ENCODE data around the gene DNMT3L.

DNMT3L gene

DNA sequence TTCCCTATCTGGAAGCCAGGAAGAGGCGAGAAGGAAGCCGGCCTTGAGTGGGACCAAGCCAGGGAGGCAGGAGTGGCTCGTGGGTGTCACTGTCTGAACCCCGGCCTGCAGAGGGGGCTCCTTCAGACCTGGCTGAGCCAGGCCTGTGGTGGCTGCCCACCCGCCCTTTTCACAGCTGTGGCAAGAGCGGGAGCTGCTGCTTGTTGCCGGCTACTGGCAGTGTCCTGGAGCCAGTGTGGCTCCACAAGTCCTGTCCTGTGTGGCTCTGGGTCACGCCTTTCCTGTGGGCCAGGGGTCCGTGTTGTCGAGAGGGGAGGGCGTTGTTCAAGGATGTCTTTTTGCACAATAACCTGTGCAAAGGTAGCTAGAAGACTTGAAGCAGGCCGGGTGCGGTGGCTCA lies 39.4 kb upstream of the DNMT3L start:
- H3K36me3 ChIP-seq (ENCODE audit: control insufficient read depth, insufficient read depth, low read length) = no peaks in the 10 kb centered on the region
- peaks cover 8% of the 10 kb centered on the region for H3K4me1 ChIP-seq (ENCODE audit: control insufficient read depth, insufficient read depth, low read length, poor library complexity, severe bottlenecking)
- 87 to 93% methylated on average over 11 to 12 of the region's 13 CpGs for WGBS, 2 experiments (ENCODE audit: insufficient coverage in 2 of 2)
- H3K4me3 ChIP-seq (ENCODE audit: extremely low read depth, insufficient read depth, low read length, poor library complexity, severe bottlenecking) = peak overlapping the region; percentile 69
- no peak overlapping the region for H3K27ac ChIP-seq (ENCODE audit: low read depth, low read length, severe bottlenecking)
- no peaks in the 10 kb centered on the region for H3K9me3 ChIP-seq (ENCODE audit: control insufficient read depth, low read length)

DNA sequence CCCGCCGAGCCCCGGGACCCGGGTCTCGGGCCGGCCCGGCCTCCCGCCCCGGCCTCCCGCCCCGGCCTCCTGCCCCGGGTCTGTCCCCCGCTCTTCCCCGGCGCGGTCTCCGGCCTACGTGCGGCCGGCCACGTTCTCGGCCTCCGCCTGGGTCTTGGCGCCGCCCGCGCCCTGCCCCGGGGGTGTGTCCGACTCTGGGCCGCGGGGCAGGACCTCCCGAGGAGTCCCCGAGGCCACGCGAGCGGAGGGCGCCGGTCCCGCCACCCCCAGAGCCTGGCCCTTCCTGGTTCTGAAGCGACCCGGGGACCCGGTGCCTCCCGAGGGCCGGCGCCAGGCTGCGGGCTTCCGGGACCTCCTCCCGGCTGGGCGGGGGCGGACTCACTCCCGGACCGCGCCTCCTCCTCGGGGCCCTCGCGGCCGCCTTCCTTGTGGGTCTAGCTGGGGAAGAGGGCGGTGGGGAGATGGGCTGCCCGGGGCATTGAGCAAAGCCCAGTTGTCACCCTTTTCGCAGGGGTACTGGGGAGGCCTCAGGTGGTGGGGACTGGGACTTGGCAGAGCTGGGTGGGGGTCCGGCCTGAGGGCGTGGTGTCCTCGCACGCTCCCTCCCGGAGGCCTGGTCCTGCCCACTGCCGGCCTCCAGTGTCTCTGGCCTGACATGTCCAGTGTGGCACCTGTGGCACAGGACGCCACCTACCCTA lies 38.7 kb upstream of the DNMT3L start:
- 0 to 1% methylated on average over 45 to 53 of the region's 67 CpGs for WGBS, 2 experiments (ENCODE audit: insufficient coverage in 2 of 2)
- no peaks in the 10 kb centered on the region for H3K9me3 ChIP-seq (ENCODE audit: control insufficient read depth, low read length)
- H3K36me3 ChIP-seq (ENCODE audit: control insufficient read depth, insufficient read depth, low read length) = no peaks in the 10 kb centered on the region
- peaks cover 5% of the 10 kb centered on the region for H3K4me1 ChIP-seq (ENCODE audit: control insufficient read depth, insufficient read depth, low read length, poor library complexity, severe bottlenecking)
- H3K4me3 ChIP-seq (ENCODE audit: extremely low read depth, insufficient read depth, low read length, poor library complexity, severe bottlenecking) = peak overlapping the region; percentile 69
- H3K27ac ChIP-seq (ENCODE audit: low read depth, low read length, severe bottlenecking) = no peak overlapping the region

DNA sequence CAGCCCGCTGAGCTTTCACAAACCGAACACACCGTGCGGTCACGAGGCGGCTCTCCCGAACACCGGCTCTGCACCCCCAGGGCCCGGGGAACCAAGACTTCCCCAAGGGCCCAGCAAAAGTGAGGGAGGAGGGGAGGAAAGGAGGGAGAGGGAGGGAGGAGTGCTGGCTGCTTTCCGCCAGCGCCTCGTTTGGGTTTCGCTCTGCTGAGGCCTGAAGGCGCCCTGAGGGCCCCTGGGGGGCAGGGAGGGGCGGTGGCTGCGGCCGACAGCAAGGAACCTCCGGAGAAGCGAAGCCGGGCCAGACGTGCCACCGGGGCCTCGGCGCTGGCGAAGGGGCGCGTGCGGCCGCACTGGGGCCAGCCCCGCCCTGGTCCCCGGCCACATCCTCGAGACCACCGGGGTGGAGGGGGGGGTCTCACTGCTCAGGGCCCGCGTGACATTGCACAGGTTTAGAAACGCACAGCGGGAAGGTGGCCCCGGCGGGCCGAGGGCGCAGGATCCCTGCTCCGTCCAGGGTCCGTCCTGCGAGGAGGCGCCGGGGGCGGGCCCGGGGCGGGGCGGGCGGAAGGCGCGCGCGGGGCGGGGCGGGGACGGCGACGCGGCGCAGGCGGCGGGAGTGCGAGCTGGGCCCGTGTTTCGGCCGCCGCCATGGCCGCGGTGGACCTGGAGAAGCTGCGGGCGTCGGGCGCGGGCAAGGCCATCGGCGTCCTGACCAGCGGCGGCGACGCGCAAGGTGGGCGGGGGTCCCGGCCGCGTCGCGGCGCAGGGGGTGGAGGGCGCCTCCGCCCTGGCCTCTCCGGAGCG lies 38.0 kb upstream of the DNMT3L start, which contains the start of gene PFKL:
Gene PFKL (plus strand): TSS at position 596 of the 804 bp plus-strand sequence. CDS start 53 bp downstream, at position 649.
- peak within 1 kb of the TSS; percentile 69 for H3K4me3 ChIP-seq (ENCODE audit: extremely low read depth, insufficient read depth, low read length, poor library complexity, severe bottlenecking)
- no peak within 1 kb of the TSS for H3K27ac ChIP-seq (ENCODE audit: low read depth, low read length, severe bottlenecking)
- 1% methylated on average over 64 to 79 of the region's 94 CpGs for WGBS, 2 experiments (ENCODE audit: insufficient coverage in 2 of 2)
- H3K4me1 ChIP-seq (ENCODE audit: control insufficient read depth, insufficient read depth, low read length, poor library complexity, severe bottlenecking) = peaks cover 3% of the 10 kb centered on the region
- no peaks in the 10 kb centered on the region for H3K36me3 ChIP-seq (ENCODE audit: control insufficient read depth, insufficient read depth, low read length)
- no peaks in the 10 kb centered on the region for H3K9me3 ChIP-seq (ENCODE audit: control insufficient read depth, low read length)

DNA sequence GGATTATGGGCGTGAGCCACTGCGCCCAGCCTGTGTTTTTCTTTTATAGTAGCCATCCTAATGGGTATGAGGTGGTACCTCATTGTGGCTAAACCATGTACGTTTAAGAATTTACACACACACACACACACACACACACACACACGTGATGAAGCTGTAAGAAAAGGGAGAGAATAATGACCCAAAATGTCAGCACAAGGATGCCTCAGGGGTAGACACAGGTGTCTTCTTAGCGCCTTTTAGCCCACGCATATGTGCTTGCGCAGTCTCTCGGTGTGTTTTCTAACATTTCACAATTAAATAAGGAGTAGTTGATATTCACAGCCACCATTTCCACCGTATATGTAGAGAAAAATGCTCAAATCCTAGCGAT lies 37.4 kb upstream of the DNMT3L start:
- WGBS, 2 experiments (ENCODE audit: insufficient coverage in 2 of 2) = 17% methylated on average over 1 of the region's 10 CpGs; no CpG with 5 or more reads in 1 of the 2 experiments
- H3K4me1 ChIP-seq (ENCODE audit: control insufficient read depth, insufficient read depth, low read length, poor library complexity, severe bottlenecking) = peaks cover 3% of the 10 kb centered on the region
- H3K27ac ChIP-seq (ENCODE audit: low read depth, low read length, severe bottlenecking) = no peak overlapping the region
- H3K36me3 ChIP-seq (ENCODE audit: control insufficient read depth, insufficient read depth, low read length) = no peaks in the 10 kb centered on the region
- H3K4me3 ChIP-seq (ENCODE audit: extremely low read depth, insufficient read depth, low read length, poor library complexity, severe bottlenecking) = peak overlapping the region; percentile 69
- no peaks in the 10 kb centered on the region for H3K9me3 ChIP-seq (ENCODE audit: control insufficient read depth, low read length)

DNA sequence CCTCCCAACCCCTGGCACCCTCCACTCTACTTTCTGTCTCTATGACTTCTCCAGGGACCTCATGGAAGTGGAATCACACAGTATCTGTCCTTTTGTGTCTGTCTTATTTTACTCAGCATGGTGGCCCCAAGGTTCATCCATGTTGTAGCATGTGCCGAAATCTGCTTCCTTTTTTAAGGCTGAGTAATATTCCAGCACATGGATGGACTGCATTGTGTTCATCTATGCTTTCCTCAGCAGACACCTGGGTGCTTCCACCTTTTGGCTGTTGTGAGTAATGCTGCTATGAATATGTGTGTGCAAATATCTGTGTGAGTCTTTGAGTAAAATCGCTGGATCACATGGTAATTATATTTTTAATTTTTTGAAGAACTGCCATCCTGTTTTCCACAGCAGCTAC lies 36.6 kb upstream of the DNMT3L start:
- Histone ChIP-seq H3K4me1 (ENCODE audit: control insufficient read depth, insufficient read depth, low read length, poor library complexity, severe bottlenecking) (peaks cover 3% of the 10 kb centered on the region), H3K4me3 (ENCODE audit: extremely low read depth, insufficient read depth, low read length, poor library complexity, severe bottlenecking) (no peak overlapping the region)
- 88 to 100% methylated on average over 1 of the region's 2 CpGs for WGBS, 2 experiments (ENCODE audit: insufficient coverage in 2 of 2)

DNA sequence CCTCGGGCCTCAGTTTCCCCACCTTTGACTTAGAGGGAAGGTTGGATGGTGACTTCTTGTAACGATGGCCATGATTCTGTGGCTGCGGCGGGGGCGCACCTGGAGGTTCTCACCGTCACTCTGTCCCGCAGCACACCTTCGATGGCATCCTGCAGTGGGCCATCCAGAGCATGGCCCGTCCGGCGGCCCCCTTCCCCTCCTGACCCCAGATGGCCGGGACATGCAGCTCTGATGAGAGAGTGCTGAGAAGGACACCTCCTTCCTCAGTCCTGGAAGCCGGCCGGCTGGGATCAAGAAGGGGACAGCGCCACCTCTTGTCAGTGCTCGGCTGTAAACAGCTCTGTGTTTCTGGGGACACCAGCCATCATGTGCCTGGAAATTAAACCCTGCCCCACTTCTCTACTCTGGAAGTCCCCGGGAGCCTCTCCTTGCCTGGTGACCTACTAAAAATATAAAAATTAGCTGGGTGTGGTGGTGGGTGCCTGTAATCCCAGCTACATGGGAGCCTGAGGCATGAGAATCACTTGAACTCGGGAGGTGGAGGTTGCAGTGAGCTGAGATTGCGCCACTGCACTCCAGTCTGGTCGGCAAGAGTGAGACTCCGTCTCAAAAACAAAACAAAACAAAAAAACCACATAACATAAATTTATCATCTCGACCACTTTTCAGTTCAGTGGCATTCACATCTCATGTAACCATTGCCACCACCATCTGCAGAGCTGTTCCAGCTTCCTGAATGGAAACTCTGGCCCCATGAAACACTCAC lies 36.0 kb upstream of the DNMT3L start:
- Histone ChIP-seq H3K4me3 (ENCODE audit: extremely low read depth, insufficient read depth, low read length, poor library complexity, severe bottlenecking) (no peak overlapping the region), H3K36me3 (ENCODE audit: control insufficient read depth, insufficient read depth, low read length) (no peaks in the 10 kb centered on the region), H3K9me3 (ENCODE audit: control insufficient read depth, low read length) (no peaks in the 10 kb centered on the region), H3K4me1 (ENCODE audit: control insufficient read depth, insufficient read depth, low read length, poor library complexity, severe bottlenecking) (peaks cover 3% of the 10 kb centered on the region), H3K27ac (ENCODE audit: low read depth, low read length, severe bottlenecking) (no peak overlapping the region)
- 37 to 38% methylated on average over 21 of the region's 22 CpGs for WGBS, 2 experiments (ENCODE audit: insufficient coverage in 2 of 2)

More for the DNA sequence above, 36.6 kb upstream of the DNMT3L start:
- Histone ChIP-seq H3K27ac (ENCODE audit: low read depth, low read length, severe bottlenecking) (no peak overlapping the region), H3K9me3 (ENCODE audit: control insufficient read depth, low read length) (no peaks in the 10 kb centered on the region), H3K36me3 (ENCODE audit: control insufficient read depth, insufficient read depth, low read length) (no peaks in the 10 kb centered on the region)

DNA sequence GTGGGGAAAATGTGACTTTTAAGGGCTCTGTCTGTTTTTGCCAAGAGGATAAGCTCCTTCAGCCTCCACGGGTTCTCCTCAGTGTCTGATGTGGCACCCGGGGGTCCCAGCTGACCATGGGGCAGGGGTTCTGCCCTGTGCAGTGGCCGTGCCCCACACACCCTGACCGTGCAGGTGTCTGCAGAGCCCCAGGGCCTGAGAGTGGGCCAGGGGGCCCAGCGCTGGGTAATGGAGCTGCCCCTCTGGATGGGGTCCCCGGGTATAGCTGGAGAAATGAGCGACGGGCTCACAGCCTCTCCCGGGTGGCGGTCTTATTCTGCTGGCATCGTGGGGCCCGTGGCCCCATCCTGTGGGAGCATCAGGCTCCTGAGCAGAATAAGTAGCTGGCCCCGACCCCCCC lies 35.2 kb upstream of the DNMT3L start:
- Histone ChIP-seq H3K27ac (ENCODE audit: low read depth, low read length, severe bottlenecking) (no peak overlapping the region), H3K9me3 (ENCODE audit: control insufficient read depth, low read length) (no peaks in the 10 kb centered on the region), H3K36me3 (ENCODE audit: control insufficient read depth, insufficient read depth, low read length) (no peaks in the 10 kb centered on the region), H3K4me3 (ENCODE audit: extremely low read depth, insufficient read depth, low read length, poor library complexity, severe bottlenecking) (no peak overlapping the region), H3K4me1 (ENCODE audit: control insufficient read depth, insufficient read depth, low read length, poor library complexity, severe bottlenecking) (peaks cover 3% of the 10 kb centered on the region)
- 81 to 87% methylated on average over 9 to 13 of the region's 13 CpGs for WGBS, 2 experiments (ENCODE audit: insufficient coverage in 2 of 2)

DNA sequence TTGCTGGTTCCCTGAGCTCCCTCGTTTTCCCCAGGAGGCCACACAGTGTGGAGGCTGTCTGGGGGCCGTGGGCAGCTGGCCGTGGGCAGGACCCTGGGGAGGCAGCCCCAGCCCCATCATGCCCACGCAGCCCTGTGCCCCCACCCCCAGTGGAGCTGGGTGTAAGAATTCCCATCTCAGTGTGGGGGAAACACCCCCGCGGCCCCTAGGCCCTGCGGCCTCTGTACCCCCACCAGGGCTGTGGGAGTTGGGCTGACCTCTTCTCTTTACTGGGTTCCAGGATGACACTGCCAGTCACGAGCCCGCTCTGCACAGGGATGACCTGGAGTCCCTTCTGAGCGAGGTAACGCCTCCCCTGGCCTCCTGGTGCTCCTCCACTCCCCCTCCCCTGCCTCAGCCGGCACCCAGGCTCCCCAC lies 34.4 kb upstream of the DNMT3L start:
- H3K36me3 ChIP-seq (ENCODE audit: control insufficient read depth, insufficient read depth, low read length) = no peaks in the 10 kb centered on the region
- H3K4me1 ChIP-seq (ENCODE audit: control insufficient read depth, insufficient read depth, low read length, poor library complexity, severe bottlenecking) = peaks cover under 1% of the 10 kb centered on the region
- no peaks in the 10 kb centered on the region for H3K9me3 ChIP-seq (ENCODE audit: control insufficient read depth, low read length)
- 83 to 88% methylated on average over 8 to 9 of the region's 12 CpGs for WGBS, 2 experiments (ENCODE audit: insufficient coverage in 2 of 2)
- H3K27ac ChIP-seq (ENCODE audit: low read depth, low read length, severe bottlenecking) = no peak overlapping the region
- H3K4me3 ChIP-seq (ENCODE audit: extremely low read depth, insufficient read depth, low read length, poor library complexity, severe bottlenecking) = no peak overlapping the region

DNA sequence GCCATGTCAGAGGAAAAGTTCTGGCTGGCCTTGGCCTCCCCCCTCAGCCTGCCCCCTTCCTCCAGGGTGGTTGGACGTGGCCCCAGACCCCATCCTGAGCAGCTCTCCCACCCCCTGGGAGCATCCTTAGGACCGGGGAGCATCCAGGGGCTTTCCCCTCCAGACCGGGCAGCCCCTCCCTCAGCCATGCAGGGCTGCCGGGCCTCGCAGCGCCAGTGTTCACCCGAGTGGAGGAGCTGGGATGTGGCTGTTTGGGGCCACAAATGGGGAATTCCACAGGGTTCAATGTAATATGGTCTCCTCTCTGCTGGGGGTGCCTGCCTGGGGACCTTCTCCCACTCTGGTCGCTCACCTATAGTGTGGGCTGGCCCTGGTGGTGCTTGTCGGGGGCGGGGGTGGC lies 33.9 kb upstream of the DNMT3L start:
- Histone ChIP-seq H3K9me3 (ENCODE audit: control insufficient read depth, low read length) (no peaks in the 10 kb centered on the region), H3K36me3 (ENCODE audit: control insufficient read depth, insufficient read depth, low read length) (no peaks in the 10 kb centered on the region), H3K4me3 (ENCODE audit: extremely low read depth, insufficient read depth, low read length, poor library complexity, severe bottlenecking) (no peak overlapping the region), H3K4me1 (ENCODE audit: control insufficient read depth, insufficient read depth, low read length, poor library complexity, severe bottlenecking) (no peaks in the 10 kb centered on the region), H3K27ac (ENCODE audit: low read depth, low read length, severe bottlenecking) (no peak overlapping the region)
- WGBS, 2 experiments (ENCODE audit: insufficient coverage in 2 of 2) = 85 to 88% methylated on average over 6 to 8 of the region's 10 CpGs

DNA sequence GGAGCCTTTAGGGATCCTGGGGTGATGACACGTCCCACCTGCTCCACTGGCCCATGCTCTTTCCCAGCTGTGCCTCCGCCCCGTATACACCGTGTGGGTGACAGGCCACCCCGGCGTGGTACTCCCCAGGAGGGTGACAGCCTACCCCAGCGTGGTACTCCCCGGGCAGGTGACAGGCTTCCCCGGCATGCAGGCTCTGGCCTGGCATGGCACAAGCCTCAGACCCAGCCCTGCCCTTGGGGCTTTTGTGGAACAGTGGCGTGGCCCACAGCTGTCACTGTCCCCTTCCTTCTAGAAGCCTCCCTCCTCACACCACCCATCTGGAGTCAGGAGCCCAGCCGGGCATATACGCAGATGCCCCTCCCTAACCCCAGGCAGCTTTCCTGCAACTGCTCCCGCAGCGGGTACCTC lies 33.5 kb upstream of the DNMT3L start:
- no peak overlapping the region for H3K27ac ChIP-seq (ENCODE audit: low read depth, low read length, severe bottlenecking)
- no peaks in the 10 kb centered on the region for H3K9me3 ChIP-seq (ENCODE audit: control insufficient read depth, low read length)
- WGBS, 2 experiments (ENCODE audit: insufficient coverage in 2 of 2) = 83 to 87% methylated on average over 3 to 14 of the region's 14 CpGs
- no peaks in the 10 kb centered on the region for H3K36me3 ChIP-seq (ENCODE audit: control insufficient read depth, insufficient read depth, low read length)
- no peaks in the 10 kb centered on the region for H3K4me1 ChIP-seq (ENCODE audit: control insufficient read depth, insufficient read depth, low read length, poor library complexity, severe bottlenecking)
- no peak overlapping the region for H3K4me3 ChIP-seq (ENCODE audit: extremely low read depth, insufficient read depth, low read length, poor library complexity, severe bottlenecking)
